H1 (cell line): ENCODE results near the gene SPTBN5. TPM values are rescaled to one million over a fixed set of nuclear protein-coding genes. Genes with fewer than 3 reads are reported as not detected.

Experiments
- CTCF ChIA-PET: fragments of 300-600 bp; sonication (Branson Sonifier 250); formaldehyde crosslinking; loops from one replicate; lab custom pipeline; 2021; ENCODE audit not compliant: partially characterized antibody; lab: Charles Lee
- POLR2A ChIA-PET: fragments of 300-600 bp; sonication (Branson Sonifier 250); formaldehyde crosslinking; loops from one replicate; lab custom pipeline; 2021; ENCODE audit warnings: inconsistent platforms; ENCODE audit not compliant: partially characterized antibody; lab: Charles Lee
- DNase-seq, 2 experiments: peaks; one replicate each; pipeline versions ENCODE4 v3.0.0 to v3.0.0-alpha.2; 2010 to 2022; ENCODE audit warnings: low spot score in 2 of 2, low read depth in 1 of 2, mixed read lengths in 1 of 2
- FAIRE-seq: peaks from 2 replicates; lab custom pipeline; 2011; peaks lifted over from hg19 to GRCh38; lab: Jason Lieb, UNC
- H2AFZ ChIP-seq: 2 replicates; pipeline ENCODE4 v1.8.1; 2012; ENCODE audit warnings: low read length, inconsistent platforms
- H2AK5ac ChIP-seq: 2 replicates; pipeline ENCODE4 v1.6.1; 2013; ENCODE audit warnings: low read depth, low read length
- H2BK120ac ChIP-seq: replicated peaks from 2 replicates; pipeline ENCODE3; 2013; ENCODE audit warnings: low read depth, low read length, inconsistent platforms
- H2BK12ac ChIP-seq: 2 replicates; pipeline ENCODE4 v1.6.1; 2013; ENCODE audit warnings: low read depth, low read length
- H2BK15ac ChIP-seq: 2 replicates; pipeline ENCODE4 v1.6.1; 2013; ENCODE audit warnings: low read length
- H2BK20ac ChIP-seq: 2 replicates; pipeline ENCODE4 v1.6.1; 2013; ENCODE audit warnings: low read length
- H2BK5ac ChIP-seq: 2 replicates; pipeline ENCODE4 v1.6.1; 2013; ENCODE audit warnings: low read depth, low read length
- H3K14ac ChIP-seq: 2 replicates; pipeline ENCODE4 v1.6.1; 2013; ENCODE audit warnings: inconsistent platforms; ENCODE audit not compliant: insufficient read length
- H3K18ac ChIP-seq: 2 replicates; pipeline ENCODE4 v1.6.1; 2013; ENCODE audit warnings: low read length; ENCODE audit errors: extremely low read depth
- H3K23ac ChIP-seq: 2 replicates; pipeline ENCODE4 v1.6.1; 2013; ENCODE audit warnings: inconsistent platforms; ENCODE audit not compliant: insufficient read length
- H3K23me2 ChIP-seq: 2 replicates; pipeline ENCODE4 v1.6.1; 2013; ENCODE audit warnings: low read depth, low read length
- H3K27ac ChIP-seq: 2 replicates; pipeline ENCODE4 v1.6.1; 2011; ENCODE audit warnings: low read depth, low read length, inconsistent platforms
- H3K27me3 ChIP-seq, 4 experiments: replicated peaks in 1 of 4; 1 replicate in 1 of 4; 2 replicates in 3 of 4; pipeline versions ENCODE4 v1.6.1 to v1.8.1; 2011 to 2013; ENCODE audit warnings: low read length in 3 of 4, mild to moderate bottlenecking in 3 of 4, inconsistent platforms in 2 of 4, mixed read lengths in 2 of 4, moderate library complexity in 1 of 4; ENCODE audit not compliant: control insufficient read depth in 3 of 4, insufficient read depth in 3 of 4; ENCODE audit errors: extremely low read depth in 1 of 4
- H3K36me3 ChIP-seq, 4 experiments: 2 replicates each; pipeline versions ENCODE4 v1.6.1 to v1.8.1; 2011 to 2013; ENCODE audit warnings: mild to moderate bottlenecking in 4 of 4, low read length in 3 of 4, moderate library complexity in 2 of 4, control low read depth in 1 of 4, inconsistent platforms in 1 of 4; ENCODE audit not compliant: insufficient read depth in 4 of 4, control insufficient read depth in 2 of 4
- H3K4ac ChIP-seq: replicated peaks from 2 replicates; pipeline ENCODE3; 2013; ENCODE audit warnings: low read length, low read depth, mixed read lengths, inconsistent platforms; ENCODE audit not compliant: insufficient read length
- H3K4me1 ChIP-seq, 4 experiments: replicated peaks in 1 of 4; 1 replicate in 1 of 4; 2 replicates in 3 of 4; pipeline versions ENCODE4 v1.6.1 to v1.8.1; 2011 to 2013; ENCODE audit warnings: low read length in 3 of 4, inconsistent platforms in 2 of 4, mixed read lengths in 1 of 4; ENCODE audit not compliant: insufficient read depth in 4 of 4, control insufficient read depth in 3 of 4
- H3K4me2 ChIP-seq, 2 experiments: 2 replicates each; pipeline versions ENCODE4 v1.6.1 to v1.8.1; 2011 to 2013; ENCODE audit warnings: low read depth in 2 of 2, low read length in 2 of 2, control low read depth in 1 of 2, inconsistent platforms in 1 of 2, mild to moderate bottlenecking in 1 of 2; ENCODE audit not compliant: insufficient read depth in 1 of 2
- H3K4me3 ChIP-seq, 4 experiments: fragments of 200-600, 300-600 bp in 1 of 4; sonication (generic), shearing (Covaris generic), sonication (Bioruptor Twin) in 1 of 4; 2 replicates each; pipeline versions ENCODE4 v1.5.1 to v1.8.1; 2011 to 2016; ENCODE audit warnings: low read length in 4 of 4, low read depth in 3 of 4, control low read depth in 2 of 4, inconsistent platforms in 2 of 4, mild to moderate bottlenecking in 2 of 4, mixed read lengths in 1 of 4, moderate library complexity in 1 of 4; ENCODE audit not compliant: insufficient read depth in 2 of 4; ENCODE audit errors: extremely low read depth in 1 of 4
- H3K56ac ChIP-seq: replicated peaks from 2 replicates; pipeline ENCODE3; 2013; ENCODE audit warnings: low read depth, mild to moderate bottlenecking, mixed read lengths, low read length, inconsistent platforms; ENCODE audit not compliant: insufficient read length
- H3K79me1 ChIP-seq: 2 replicates; pipeline ENCODE4 v1.6.1; 2013; ENCODE audit warnings: low read depth, low read length, control low read depth
- H3K79me2 ChIP-seq, 2 experiments: 2 replicates each; pipeline versions ENCODE4 v1.6.1 to v1.8.1; 2012 to 2013; ENCODE audit warnings: low read length in 2 of 2, mild to moderate bottlenecking in 2 of 2, inconsistent platforms in 1 of 2; ENCODE audit not compliant: insufficient read depth in 2 of 2, control insufficient read depth in 1 of 2
- H3K9ac ChIP-seq, 4 experiments: replicated peaks in 1 of 4; 1 replicate in 1 of 4; 2 replicates in 3 of 4; pipeline versions ENCODE4 v1.6.1 to v1.8.1; 2011 to 2013; ENCODE audit warnings: low read depth in 3 of 4, low read length in 3 of 4, control low read depth in 2 of 4, mild to moderate bottlenecking in 2 of 4, moderate library complexity in 2 of 4, inconsistent platforms in 1 of 4; ENCODE audit errors: extremely low read depth in 1 of 4
- H3K9me3 ChIP-seq, 2 experiments: 2 replicates each; pipeline versions ENCODE4 v1.6.1 to v1.8.1; 2012 to 2013; ENCODE audit warnings: mild to moderate bottlenecking in 2 of 2, moderate library complexity in 2 of 2, control low read depth in 1 of 2, inconsistent platforms in 1 of 2, low read depth in 1 of 2, low read length in 1 of 2, mixed read lengths in 1 of 2; ENCODE audit not compliant: insufficient read depth in 2 of 2
- H4K20me1 ChIP-seq, 2 experiments: replicated peaks in 1 of 2; 2 replicates each; pipeline versions ENCODE3 to v1.8.1; 2011 to 2013; ENCODE audit warnings: inconsistent platforms in 2 of 2, low read length in 2 of 2, mild to moderate bottlenecking in 1 of 2; ENCODE audit not compliant: insufficient read depth in 2 of 2, control insufficient read depth in 1 of 2
- H4K5ac ChIP-seq: 2 replicates; pipeline ENCODE4 v1.6.1; 2013; ENCODE audit warnings: low read length, low read depth, mixed read lengths, inconsistent platforms; ENCODE audit not compliant: insufficient read length
- H4K8ac ChIP-seq: 2 replicates; pipeline ENCODE4 v1.8.0; 2013; ENCODE audit warnings: mild to moderate bottlenecking, moderate library complexity, low read length, inconsistent platforms; ENCODE audit not compliant: insufficient read depth; ENCODE audit errors: extremely low read depth
- H4K91ac ChIP-seq: replicated peaks from 2 replicates; pipeline ENCODE3; 2013; ENCODE audit warnings: low read length, mixed read lengths, inconsistent platforms; ENCODE audit not compliant: insufficient read length
- GTF2F1 ChIP-seq: IDR thresholded peaks from 2 replicates; pipeline ENCODE4 v1.6.1; 2012; ENCODE audit warnings: low read depth, low read length, improper control_type of control experiment, borderline replicate concordance
- KDM1A ChIP-seq: fragments of 200-600, 300-600 bp; sonication (generic); IDR thresholded peaks from 2 replicates; pipeline ENCODE4 v1.7.1; 2016; ENCODE audit warnings: mild to moderate bottlenecking, low read length, borderline replicate concordance
- SIRT6 ChIP-seq: IDR thresholded peaks from one replicate; pipeline ENCODE4 v1.7.1; 2012; ENCODE audit warnings: low read length, inconsistent platforms
- SP2 ChIP-seq: IDR thresholded peaks from 2 replicates; pipeline ENCODE4 v1.6.1; 2012; ENCODE audit warnings: mild to moderate bottlenecking, low read length, inconsistent platforms
- YY1 ChIP-seq: IDR thresholded peaks from 2 replicates; pipeline ENCODE4 v1.6.1; 2011; ENCODE audit warnings: low read depth, mild to moderate bottlenecking, low read length
- WGBS, 2 experiments: shearing (Covaris generic) in 1 of 2; methylation state at CpG; one replicate each; pipeline versions ENCODE4 v1.1.6 to v1.1.7; 2013 to 2015; ENCODE audit warnings: low lambda C conversion rate in 2 of 2, mixed read lengths in 2 of 2, inconsistent platforms in 1 of 2, low coverage in 1 of 2, missing lambda C conversion rate in 1 of 2; ENCODE audit not compliant: insufficient replicate concordance in 2 of 2, insufficient coverage in 1 of 2, insufficient read length in 1 of 2; ENCODE audit errors: extremely low coverage in 1 of 2, missing lambda C conversion rate in 1 of 2; 5-methylcytosine and 5-hydroxymethylcytosine counted together
- polyA plus RNA-seq, 7 experiments: library from polyadenylated mRNA; depleted of rRNA in 3 of 7; stranded (reverse) in 5 of 7; unstranded in 2 of 7; fragments of >200 nt in 5 of 7; fragments of 200-250 nt in 2 of 7; gene quantifications; 1 replicate in 5 of 7; 2 replicates in 1 of 7; 4 replicates in 1 of 7; pipeline versions ENCODE4 v1.2.1 to v1.2.3, GENCODE V29; 2011 to 2013; ENCODE audit warnings: missing spikeins in 2 of 7, mixed read lengths in 2 of 7
- total RNA-seq: library from RNA; stranded (reverse); fragmentation: NEBNext Ultra II Directional; extraction: Animal tissue kit (Norgen Biotek cat#: 25700); gene quantifications from 2 replicates; pipeline ENCODE4 v1.2.1, GENCODE V29; 2021

Gene SPTBN5
- total and polyA plus RNA-seq, 2 of the 8 experiments (the other 6 are each of a cell fraction or from before 2014, with no cell fraction given), result 0.32 to 0.84 TPM

DNA sequence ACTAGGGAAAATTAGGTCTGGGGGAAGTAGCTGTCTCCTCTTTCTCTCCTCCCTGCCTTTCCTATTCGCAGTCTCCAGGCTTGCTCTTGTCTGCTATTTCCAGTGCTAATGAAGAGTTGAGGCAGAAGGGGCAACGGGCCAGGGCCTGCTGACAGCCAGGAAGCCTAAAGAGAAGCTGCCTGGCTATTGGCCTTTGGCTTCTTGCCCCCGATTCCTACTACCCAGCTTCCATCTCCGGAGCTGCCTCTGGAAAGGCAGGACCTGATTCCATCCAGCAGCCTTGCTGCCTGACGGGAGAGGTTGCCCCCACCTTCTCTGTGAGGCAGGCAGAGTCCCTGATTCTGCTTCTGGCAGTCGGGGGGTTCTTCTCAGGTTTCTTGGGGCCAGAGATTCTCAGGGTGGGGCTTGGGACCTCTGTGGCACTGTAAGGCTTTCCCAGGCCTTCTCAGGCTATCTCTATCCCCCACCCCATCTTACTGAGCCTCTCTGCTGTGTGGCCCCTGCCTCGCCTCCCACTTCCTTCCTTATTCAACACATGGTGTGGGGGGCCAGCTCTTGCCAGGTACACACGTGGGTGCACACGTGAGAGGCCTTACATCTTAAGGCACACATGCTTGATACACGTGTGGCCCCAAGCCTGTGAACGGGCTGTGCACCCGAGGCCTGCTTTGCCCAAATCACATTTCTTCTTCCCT, 84.2 kb downstream of the SPTBN5 start:
- Histone ChIP-seq H3K9ac (no peak overlapping the region), H3K4me2 (no peak overlapping the region)

More for the DNA sequence above, 84.2 kb downstream of the SPTBN5 start:
- H2BK12ac ChIP-seq, result no peak overlapping the region
- no peaks in the 10 kb centered on the region for H3K79me2 ChIP-seq
- no peak overlapping the region for H4K91ac ChIP-seq
- no peak overlapping the region for H3K4ac ChIP-seq
- no peaks in the 10 kb centered on the region for H3K79me1 ChIP-seq
- no peaks in the 10 kb centered on the region for H3K9me3 ChIP-seq
- H2BK5ac ChIP-seq, result no peak overlapping the region
- DNase-seq (no peak), FAIRE-seq (no peak)
- 82% methylated on average over 12 of the region's 12 CpGs; no CpG with 5 or more reads in 1 of the 2 experiments for WGBS, 2 experiments
- CTCF ChIA-PET, result interaction anchor here (0.6 to 13.7 kb wide), 19 partner anchors 9 to 1177 kb away, joined by 3 to 283 read pairs (median 5); partner anchors contain the start of gene MAPKBP1
- no peak overlapping the region for H2AFZ ChIP-seq
- no peak overlapping the region for H2BK20ac ChIP-seq
- POLR2A ChIA-PET, result interaction anchor here (0.6 to 4.2 kb wide), 4 partner anchors 33 to 247 kb away, joined by 3 to 23 read pairs (median 4); partner anchors contain the start of gene MAPKBP1
- no peak overlapping the region for H3K23ac ChIP-seq
- H4K20me1 ChIP-seq, result no peaks in the 10 kb centered on the region
- no peak overlapping the region for H4K8ac ChIP-seq
- no peak overlapping the region for H3K27ac ChIP-seq
- no peak overlapping the region for H3K18ac ChIP-seq
- H3K14ac ChIP-seq, result no peak overlapping the region
- TF ChIP-seq SIRT6, result no peak
- no peak for TF ChIP-seq SP2
- no peak for TF ChIP-seq KDM1A
- no peak for TF ChIP-seq YY1
- TF ChIP-seq GTF2F1, result no peak
- no peak overlapping the region for H2BK120ac ChIP-seq
- no peaks in the 10 kb centered on the region for H3K27me3 ChIP-seq
- no peaks in the 10 kb centered on the region for H3K23me2 ChIP-seq
- peaks cover 0 to 2% (median 0%) of the 10 kb centered on the region in 4 experiments; a peak in 2 of 8 replicates for H3K36me3 ChIP-seq
- H3K56ac ChIP-seq, result no peak overlapping the region
- no peak overlapping the region for H2AK5ac ChIP-seq
- H3K4me1 ChIP-seq, result peaks cover 0 to 4% (median 2%) of the 10 kb centered on the region in 4 experiments; a peak in 5 of 7 replicates
- no peak overlapping the region for H3K4me3 ChIP-seq
- H2BK15ac ChIP-seq, result no peak overlapping the region
- no peak overlapping the region for H4K5ac ChIP-seq
